Upper lobe of right lung (tissue), 1 donor: Measurements from ENCODE around the gene EYA2. TPM values are rescaled to one million over a fixed set of nuclear protein-coding genes. Genes with fewer than 3 reads are reported as not detected.
A peak's percentile ranks its signal among the peaks of the same experiment; 100 is the strongest.

Source experiments
- ATAC-seq: fragments of 200-7000 bp; cut with Tn5 transposase; one replicate; pipeline ENCODE4 v1.9.1; 2020; ENCODE audit warnings: mild to moderate bottlenecking, moderate library complexity
- DNase-seq: peaks from one replicate; pipeline ENCODE4 v3.0.0-alpha.2; 2020
- H3K27ac ChIP-seq: fragments of 200-600 bp; one replicate; pipeline ENCODE4 v1.8.0; 2022
- H3K27me3 ChIP-seq: fragments of 200-600 bp; one replicate; pipeline ENCODE4 v1.8.0; 2022; ENCODE audit warnings: mild to moderate bottlenecking
- H3K36me3 ChIP-seq: fragments of 200-600 bp; one replicate; pipeline ENCODE4 v1.8.0; 2022
- H3K4me1 ChIP-seq: fragments of 200-600 bp; one replicate; pipeline ENCODE4 v1.8.0; 2022
- H3K4me3 ChIP-seq: fragments of 200-600 bp; one replicate; pipeline ENCODE4 v1.8.0; 2022; ENCODE audit warnings: mild to moderate bottlenecking
- H3K9me3 ChIP-seq: fragments of 200-600 bp; one replicate; pipeline ENCODE4 v1.8.0; 2022
- intact Hi-C: fragments of 100-400 bp; cut with DNase I; formaldehyde crosslinking; loops from one replicate; pipeline ENCODE4 v1.11.0; 2022
- total RNA-seq: library from RNA; stranded (reverse); fragmentation: NEBNext Ultra II Directional; extraction: Animal tissue kit (Norgen Biotek cat#: 25700); gene quantifications from one replicate; pipeline ENCODE4 v1.2.1, GENCODE V29; 2021
- TF ChIP-seq, protein P1 (sequence below): fragments of 200-600 bp; IDR thresholded peaks from one replicate; pipeline ENCODE4 v1.8.0; 2022; ENCODE audit warnings: antibody characterized with exemption
- donor health status: DM: no; HTN: yes; CAD: no; lungs with severe emphysema.

Gene EYA2
- total RNA-seq, 1 donor from 2014 or later: 1.8 TPM

- no peaks in the 10 kb centered on the region for H3K4me1 ChIP-seq
- H3K9me3 ChIP-seq: no peaks in the 10 kb centered on the region
- no peak overlapping the region for H3K27ac ChIP-seq
- DNase-seq: no peak
- no peak overlapping the region for H3K4me3 ChIP-seq
- TF ChIP-seq, protein P1, sequence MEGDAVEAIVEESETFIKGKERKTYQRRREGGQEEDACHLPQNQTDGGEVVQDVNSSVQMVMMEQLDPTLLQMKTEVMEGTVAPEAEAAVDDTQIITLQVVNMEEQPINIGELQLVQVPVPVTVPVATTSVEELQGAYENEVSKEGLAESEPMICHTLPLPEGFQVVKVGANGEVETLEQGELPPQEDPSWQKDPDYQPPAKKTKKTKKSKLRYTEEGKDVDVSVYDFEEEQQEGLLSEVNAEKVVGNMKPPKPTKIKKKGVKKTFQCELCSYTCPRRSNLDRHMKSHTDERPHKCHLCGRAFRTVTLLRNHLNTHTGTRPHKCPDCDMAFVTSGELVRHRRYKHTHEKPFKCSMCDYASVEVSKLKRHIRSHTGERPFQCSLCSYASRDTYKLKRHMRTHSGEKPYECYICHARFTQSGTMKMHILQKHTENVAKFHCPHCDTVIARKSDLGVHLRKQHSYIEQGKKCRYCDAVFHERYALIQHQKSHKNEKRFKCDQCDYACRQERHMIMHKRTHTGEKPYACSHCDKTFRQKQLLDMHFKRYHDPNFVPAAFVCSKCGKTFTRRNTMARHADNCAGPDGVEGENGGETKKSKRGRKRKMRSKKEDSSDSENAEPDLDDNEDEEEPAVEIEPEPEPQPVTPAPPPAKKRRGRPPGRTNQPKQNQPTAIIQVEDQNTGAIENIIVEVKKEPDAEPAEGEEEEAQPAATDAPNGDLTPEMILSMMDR: no peak
- peak; percentile 49 for ATAC-seq
- intact Hi-C loops: no loop called here
- peaks cover 7% of the 10 kb centered on the region for H3K27me3 ChIP-seq
- H3K36me3 ChIP-seq: no peaks in the 10 kb centered on the region
Observed at GRCh38 chr20:46970937-46971630, 76.4 kb downstream of the EYA2 start.

DNA sequence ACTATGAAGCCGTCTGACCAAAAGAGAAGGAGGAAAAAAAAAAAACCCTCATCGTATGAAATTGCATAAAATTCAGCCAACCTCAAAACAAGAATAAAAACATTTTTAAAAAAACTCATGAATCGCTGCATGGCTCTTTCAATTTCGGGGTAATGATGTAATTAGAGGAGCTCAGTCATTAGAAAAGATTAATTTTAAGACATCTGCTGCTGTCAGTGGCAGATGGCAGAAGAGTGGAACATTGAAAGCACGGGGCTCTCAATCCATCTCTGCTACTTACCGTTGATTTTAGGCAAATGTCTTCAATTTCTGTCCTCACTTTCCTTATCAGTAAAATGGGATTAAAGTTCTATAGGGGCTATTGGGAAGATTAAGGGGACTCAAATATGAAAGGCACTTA lies 79.1 kb downstream of the EYA2 start:
- Histone ChIP-seq H3K27ac (no peak overlapping the region), H3K9me3 (no peaks in the 10 kb centered on the region), H3K4me1 (no peaks in the 10 kb centered on the region), H3K27me3 (peaks cover 12% of the 10 kb centered on the region), H3K36me3 (no peaks in the 10 kb centered on the region), H3K4me3 (no peak overlapping the region)
- DNase-seq (no peak), ATAC-seq (no peak)
- TF ChIP-seq, protein P1: no peak
- intact Hi-C loops: no loop called here

GRCh38 chr20:46974669-46975434 lies 80.2 kb downstream of the EYA2 start:
- DNase-seq: no peak
- ATAC-seq: no peak

DNA sequence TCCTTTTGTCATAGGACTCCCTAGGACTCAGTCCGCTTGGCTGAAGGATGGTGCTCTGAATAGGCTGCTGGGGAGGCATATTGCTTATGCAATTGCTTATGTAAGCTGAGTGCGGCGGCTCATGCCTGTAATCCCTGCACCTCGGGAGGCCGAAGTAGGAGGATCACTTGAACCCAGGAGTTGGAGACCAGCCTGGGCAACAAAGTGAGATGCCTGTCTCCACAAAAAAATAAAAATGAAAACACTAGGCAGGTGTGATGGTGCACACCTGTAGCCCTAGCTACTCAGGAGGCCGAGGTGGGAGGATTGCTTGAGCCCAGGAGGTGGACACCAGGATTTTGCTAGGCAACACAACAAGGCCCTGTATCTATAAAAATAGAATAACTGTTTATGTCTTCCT lies 81.3 kb downstream of the EYA2 start:
- H3K4me1 ChIP-seq: no peaks in the 10 kb centered on the region
- no peak overlapping the region for H3K4me3 ChIP-seq
- no peaks in the 10 kb centered on the region for H3K36me3 ChIP-seq
- H3K9me3 ChIP-seq: no peaks in the 10 kb centered on the region
- no peak for DNase-seq
- intact Hi-C loops: no loop called here
- TF ChIP-seq, protein P1: no peak
- H3K27me3 ChIP-seq: peaks cover 12% of the 10 kb centered on the region
- ATAC-seq: no peak
- no peak overlapping the region for H3K27ac ChIP-seq

More at GRCh38 chr20:46974669-46975434, 80.2 kb downstream of the EYA2 start:
- intact Hi-C loops: no loop called here
- H3K36me3 ChIP-seq: no peaks in the 10 kb centered on the region
- TF ChIP-seq, protein P1: no peak
- H3K4me1 ChIP-seq: no peaks in the 10 kb centered on the region
- H3K27ac ChIP-seq: no peak overlapping the region
- peaks cover 12% of the 10 kb centered on the region for H3K27me3 ChIP-seq
- H3K9me3 ChIP-seq: no peaks in the 10 kb centered on the region
- no peak overlapping the region for H3K4me3 ChIP-seq

DNA sequence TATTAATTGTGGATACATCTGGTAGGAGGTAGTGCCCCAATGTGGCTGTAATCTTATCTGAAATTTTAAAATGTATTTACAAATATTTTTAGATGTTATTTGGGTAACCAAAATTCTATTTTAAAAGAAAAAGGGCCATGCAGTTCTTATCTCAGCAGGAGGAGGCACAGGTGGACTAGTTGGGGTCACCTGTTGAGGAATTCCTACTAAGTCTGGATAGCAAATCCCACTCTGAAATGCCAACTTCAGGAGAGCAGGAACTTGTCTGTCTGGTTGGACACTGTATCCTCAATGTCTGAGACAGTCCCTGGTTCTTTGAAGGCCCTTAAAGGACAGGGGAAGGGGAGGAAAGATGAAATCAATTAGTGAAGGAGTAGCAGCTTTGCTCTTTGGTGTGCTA lies 82.6 kb downstream of the EYA2 start:
- intact Hi-C loops: no loop called here
- ATAC-seq (no peak), DNase-seq (no peak)
- Histone ChIP-seq H3K9me3 (no peaks in the 10 kb centered on the region), H3K4me3 (no peak overlapping the region), H3K4me1 (no peaks in the 10 kb centered on the region), H3K36me3 (no peaks in the 10 kb centered on the region), H3K27ac (no peak overlapping the region), H3K27me3 (peaks cover 8% of the 10 kb centered on the region)
- TF ChIP-seq, protein P1: no peak
